ENCODE measurements around the gene PRSS16. TPM values are rescaled to one million over a fixed set of nuclear protein-coding genes. Genes with fewer than 3 reads are reported as not detected.
A peak's percentile ranks its signal among the peaks of the same experiment; 100 is the strongest.
"Not testable (repeated sequence)": the region's sequence is repeated elsewhere in the genome, so short reads cannot be mapped to it uniquely, and the experiment has no call there.

Gene PRSS16
- 3.2 TPM for polyA plus RNA-seq

- no peak within 1 kb of the TSS for H3K27ac Mint-ChIP-seq
- no peaks in the 10 kb centered on the region for H3K9me3 Mint-ChIP-seq
Observed at GRCh38 chr6:27247133-27247836, at the start of gene PRSS16. Gene PRSS16, plus strand, starts transcription at chr6:27247701. Its CDS starts 37 bp downstream, at chr6:27247738.

GRCh38 chr6:27205375-27206278 is 41.9 kb upstream of the PRSS16 start:
- peaks cover 3 to 14% (median 12%) of the 10 kb centered on the region in 3 donors for H3K4me1 Mint-ChIP-seq
- H3K27me3 Mint-ChIP-seq = peaks cover 29% of the 10 kb centered on the region
- H3K36me3 Mint-ChIP-seq = no peaks in the 10 kb centered on the region
- peak overlapping the region in 1 of 4 donors; percentile 39 for H3K4me3 Mint-ChIP-seq
- no peak overlapping the region for H3K27ac Mint-ChIP-seq
- H3K9me3 Mint-ChIP-seq = peaks cover 0 to 2% (median 0%) of the 10 kb centered on the region in 3 donors

More at GRCh38 chr6:27247133-27247836, at the start of gene PRSS16:
- H3K27me3 Mint-ChIP-seq = peaks cover 17% of the 10 kb centered on the region
- H3K4me3 Mint-ChIP-seq = no peak within 1 kb of the TSS
- no peaks in the 10 kb centered on the region for H3K36me3 Mint-ChIP-seq
- H3K4me1 Mint-ChIP-seq = peaks cover 0 to 10% (median 5%) of the 10 kb centered on the region in 3 donors

GRCh38 chr6:27206806-27207205 is 40.7 kb upstream of the PRSS16 start:
- no peak overlapping the region for H3K4me3 Mint-ChIP-seq
- H3K9me3 Mint-ChIP-seq = peaks cover 0 to 2% (median 0%) of the 10 kb centered on the region in 3 donors
- peaks cover 3 to 14% (median 12%) of the 10 kb centered on the region in 3 donors for H3K4me1 Mint-ChIP-seq
- no peaks in the 10 kb centered on the region for H3K36me3 Mint-ChIP-seq
- no peak overlapping the region for H3K27ac Mint-ChIP-seq
- peaks cover 29% of the 10 kb centered on the region for H3K27me3 Mint-ChIP-seq

GRCh38 chr6:27208042-27208441 is 39.5 kb upstream of the PRSS16 start:
- no peak overlapping the region for H3K27ac Mint-ChIP-seq

GRCh38 chr6:27209196-27209595 is 38.3 kb upstream of the PRSS16 start:
- no peaks in the 10 kb centered on the region for H3K9me3 Mint-ChIP-seq
- H3K27me3 Mint-ChIP-seq = peaks cover 42% of the 10 kb centered on the region
- H3K36me3 Mint-ChIP-seq = no peaks in the 10 kb centered on the region
- peaks cover 0 to 8% (median 6%) of the 10 kb centered on the region in 3 donors for H3K4me1 Mint-ChIP-seq
- no peak overlapping the region for H3K4me3 Mint-ChIP-seq
- H3K27ac Mint-ChIP-seq = no peak overlapping the region

More at GRCh38 chr6:27208042-27208441, 39.5 kb upstream of the PRSS16 start:
- Mint-ChIP-seq H3K27me3 (peaks cover 33% of the 10 kb centered on the region), H3K36me3 (no peaks in the 10 kb centered on the region), H3K9me3 (no peaks in the 10 kb centered on the region), H3K4me1 (peaks cover 0 to 8% (median 6%) of the 10 kb centered on the region in 3 donors), H3K4me3 (no peak overlapping the region)

- no peak overlapping the region for H3K27ac Mint-ChIP-seq
- H3K9me3 Mint-ChIP-seq = no peaks in the 10 kb centered on the region
- peaks cover 0 to 8% (median 6%) of the 10 kb centered on the region in 3 donors for H3K4me1 Mint-ChIP-seq
- H3K36me3 Mint-ChIP-seq = no peaks in the 10 kb centered on the region
- H3K4me3 Mint-ChIP-seq = no peak overlapping the region
- H3K27me3 Mint-ChIP-seq = peaks cover 42% of the 10 kb centered on the region
Observed at GRCh38 chr6:27209659-27210269, 37.7 kb upstream of the PRSS16 start.

GRCh38 chr6:27213091-27213517 is 34.4 kb upstream of the PRSS16 start:
- H3K4me3 Mint-ChIP-seq, H3K9me3 Mint-ChIP-seq, H3K27ac Mint-ChIP-seq, H3K36me3 Mint-ChIP-seq, H3K4me1 Mint-ChIP-seq: not testable (repeated sequence)
- H3K27me3 Mint-ChIP-seq = peaks cover 22% of the 10 kb centered on the region

- H3K4me3 Mint-ChIP-seq = peak overlapping the region in 1 of 4 donors; percentile 45
- H3K36me3 Mint-ChIP-seq = no peaks in the 10 kb centered on the region
- no peaks in the 10 kb centered on the region for H3K4me1 Mint-ChIP-seq
- peaks cover 0 to 11% (median 0%) of the 10 kb centered on the region in 3 donors for H3K9me3 Mint-ChIP-seq
- no peak overlapping the region for H3K27ac Mint-ChIP-seq
- H3K27me3 Mint-ChIP-seq = peaks cover 20% of the 10 kb centered on the region
Observed at GRCh38 chr6:27213544-27214125, 33.9 kb upstream of the PRSS16 start.

GRCh38 chr6:27214126-27214601 is 33.3 kb upstream of the PRSS16 start:
- H3K9me3 Mint-ChIP-seq = peaks cover 0 to 13% (median 0%) of the 10 kb centered on the region in 3 donors
- H3K36me3 Mint-ChIP-seq = no peaks in the 10 kb centered on the region
- H3K4me3 Mint-ChIP-seq = no peak overlapping the region
- peaks cover 20% of the 10 kb centered on the region for H3K27me3 Mint-ChIP-seq
- peak overlapping the region in 1 of 3 donors; percentile 57 for H3K27ac Mint-ChIP-seq
- H3K4me1 Mint-ChIP-seq = no peaks in the 10 kb centered on the region

- H3K9me3 Mint-ChIP-seq = peaks cover 0 to 13% (median 2%) of the 10 kb centered on the region in 3 donors
- H3K36me3 Mint-ChIP-seq = no peaks in the 10 kb centered on the region
- peaks cover 29% of the 10 kb centered on the region for H3K27me3 Mint-ChIP-seq
- no peaks in the 10 kb centered on the region for H3K4me1 Mint-ChIP-seq
- H3K4me3 Mint-ChIP-seq = no peak overlapping the region
- peak overlapping the region in 2 of 3 donors; percentile 18 to 50 for H3K27ac Mint-ChIP-seq
Observed at GRCh38 chr6:27216874-27217273, 30.6 kb upstream of the PRSS16 start.

GRCh38 chr6:27222971-27223370 is 24.5 kb upstream of the PRSS16 start:
- not testable (repeated sequence) for H3K27ac Mint-ChIP-seq, H3K4me1 Mint-ChIP-seq, H3K9me3 Mint-ChIP-seq, H3K4me3 Mint-ChIP-seq, H3K36me3 Mint-ChIP-seq
- H3K27me3 Mint-ChIP-seq = peaks cover 27% of the 10 kb centered on the region

GRCh38 chr6:27224729-27225128 is 22.8 kb upstream of the PRSS16 start:
- Mint-ChIP-seq H3K4me1 (no peaks in the 10 kb centered on the region), H3K36me3 (no peaks in the 10 kb centered on the region), H3K4me3 (peak overlapping the region in 1 of 4 donors; percentile 24), H3K27me3 (peaks cover 39% of the 10 kb centered on the region), H3K9me3 (peaks cover 0 to 2% (median 0%) of the 10 kb centered on the region in 3 donors), H3K27ac (no peak overlapping the region)

GRCh38 chr6:27228963-27229477 is 18.5 kb upstream of the PRSS16 start:
- Mint-ChIP-seq H3K36me3 (peaks cover 2% of the 10 kb centered on the region), H3K27ac (peak overlapping the region in 2 of 3 donors; percentile 19 to 82), H3K27me3 (peaks cover 46% of the 10 kb centered on the region), H3K9me3 (peaks cover 0 to 5% (median 4%) of the 10 kb centered on the region in 3 donors), H3K4me3 (no peak overlapping the region), H3K4me1 (peaks cover 0 to 2% (median 0%) of the 10 kb centered on the region in 3 donors)

- Mint-ChIP-seq H3K27ac (peak overlapping the region in 1 of 3 donors; percentile 17), H3K4me3 (no peak overlapping the region), H3K9me3 (peaks cover 0 to 6% (median 4%) of the 10 kb centered on the region in 3 donors)
Observed at GRCh38 chr6:27230758-27231111, 16.8 kb upstream of the PRSS16 start.

More at GRCh38 chr6:27230758-27231111, 16.8 kb upstream of the PRSS16 start:
- Mint-ChIP-seq H3K36me3 (peaks cover 2% of the 10 kb centered on the region), H3K27me3 (peaks cover 49% of the 10 kb centered on the region), H3K4me1 (peaks cover 3 to 7% (median 5%) of the 10 kb centered on the region in 3 donors)
